Calu3 (cell line): ENCODE data around the gene PPIF. TPM values are rescaled to one million over a fixed set of nuclear protein-coding genes. Genes with fewer than 3 reads are reported as not detected.
A peak's percentile ranks its signal among the peaks of the same experiment; 100 is the strongest.

ENCODE experiments used
- Bru-seq: library from RNA; stranded (reverse); fragments of 400-500 nt; gene quantifications from one replicate; lab custom pipeline; 2021; lab: Mats Ljungman, UMichigan
- BruChase-seq, 2 experiments: library from RNA; stranded (reverse); fragments of 400-500 nt; gene quantifications; one replicate each; lab custom pipeline; 2021; lab: Mats Ljungman, UMichigan
- BruUV-seq: library from RNA; stranded (reverse); fragments of 400-500 nt; replicated peaks from 2 replicates; lab custom pipeline; 2021; lab: Mats Ljungman, UMichigan
- CTCF ChIA-PET: fragments of 300-600 bp; sonication (Branson Sonifier 250); formaldehyde crosslinking; loops from one replicate; lab custom pipeline; 2022; ENCODE audit warnings: antibody characterized with exemption; lab: Charles Lee
- DNase-seq: peaks from one replicate; pipeline ENCODE4 v3.0.0; 2022
- H3K27ac Mint-ChIP-seq: one replicate; pipeline ENCODE4 v1.8.0; 2022; ENCODE audit warnings: mixed read lengths; ENCODE audit not compliant: unreplicated experiment
- H3K27me3 Mint-ChIP-seq: one replicate; pipeline ENCODE4 v1.8.0; 2022; ENCODE audit warnings: mixed read lengths; ENCODE audit not compliant: unreplicated experiment
- H3K36me3 Mint-ChIP-seq: one replicate; pipeline ENCODE4 v1.8.0; 2022; ENCODE audit warnings: mild to moderate bottlenecking, moderate library complexity, mixed read lengths; ENCODE audit not compliant: insufficient read depth, unreplicated experiment
- H3K4me1 Mint-ChIP-seq: one replicate; pipeline ENCODE4 v1.8.0; 2022; ENCODE audit warnings: mild to moderate bottlenecking, low read depth, mixed read lengths; ENCODE audit not compliant: unreplicated experiment
- H3K4me3 Mint-ChIP-seq: one replicate; pipeline ENCODE4 v1.8.0; 2022; ENCODE audit warnings: mild to moderate bottlenecking, low read depth, moderate library complexity, mixed read lengths; ENCODE audit not compliant: unreplicated experiment
- H3K9me3 Mint-ChIP-seq: one replicate; pipeline ENCODE4 v1.8.0; 2022; ENCODE audit warnings: low read depth, mixed read lengths; ENCODE audit not compliant: unreplicated experiment
- CTCF ChIP-seq: fragments of 200-600 bp; IDR thresholded peaks from one replicate; pipeline ENCODE4 v1.8.0; 2022; ENCODE audit warnings: antibody characterized with exemption; ENCODE audit not compliant: unreplicated experiment
- intact Hi-C: fragments of 100-400 bp; cut with micrococcal nuclease; formaldehyde crosslinking; loops from one replicate; pipeline ENCODE4 v1.10.0; 2022; ENCODE audit not compliant: unreplicated experiment
- long read RNA-seq: library from polyadenylated mRNA; stranded (forward); transcript quantifications from one replicate; pipeline ENCODE4 v2.0.0, GENCODE V29; 2022
- total RNA-seq: library from RNA; stranded (reverse); gene quantifications from 2 replicates; pipeline ENCODE4 v1.2.3, GENCODE V29; 2022

The PPIF gene
- 77.2 and 86.2 TPM in 2 replicates for total RNA-seq
- percentile 83 among the genes with signal in this experiment for Bru-seq, nascent RNA
- percentile 92 among the genes with signal in this experiment for BruChase-seq, experiment 1, labeled RNA remaining after a 6-hour chase
- percentile 95 among the genes with signal in this experiment for BruChase-seq, experiment 2, labeled RNA remaining after a 2-hour chase
- long read RNA-seq, transcript PPIF-201 (6 exons, 2,190 nt) = major isoform, 120 of 194 reads
- long read RNA-seq, partial matches to known transcripts = 2 of 194 reads
- long read RNA-seq, other reads (novel, unspliced or antisense) = 70 of 194 reads

DNA sequence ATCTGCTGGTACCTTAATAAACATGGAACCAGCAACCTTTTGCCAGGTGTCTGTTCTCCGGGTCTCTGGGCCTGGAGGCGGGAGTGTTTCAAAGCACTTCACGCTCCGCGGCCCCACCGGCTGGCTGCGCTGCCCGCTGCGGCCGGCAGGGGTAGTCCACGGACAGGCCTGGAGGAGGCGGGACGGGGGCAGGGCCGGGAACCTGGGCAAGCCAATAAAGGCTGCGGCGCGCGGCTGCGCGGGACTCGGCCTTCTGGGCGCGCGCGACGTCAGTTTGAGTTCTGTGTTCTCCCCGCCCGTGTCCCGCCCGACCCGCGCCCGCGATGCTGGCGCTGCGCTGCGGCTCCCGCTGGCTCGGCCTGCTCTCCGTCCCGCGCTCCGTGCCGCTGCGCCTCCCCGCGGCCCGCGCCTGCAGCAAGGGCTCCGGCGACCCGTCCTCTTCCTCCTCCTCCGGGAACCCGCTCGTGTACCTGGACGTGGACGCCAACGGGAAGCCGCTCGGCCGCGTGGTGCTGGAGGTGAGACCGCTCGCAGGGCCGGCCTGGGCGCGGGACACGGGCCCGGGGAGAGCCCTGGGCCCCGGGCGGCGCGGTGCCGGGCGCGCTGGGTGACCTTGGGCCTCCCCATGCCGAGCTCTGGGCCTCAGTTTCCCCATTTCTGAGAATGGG lies at the start of gene PPIF:
Gene PPIF (plus strand): TSS at position 244 of the 668 bp plus-strand sequence. CDS start 80 bp downstream, at position 324.
- CTCF ChIA-PET = interaction anchor here (0.5 kb wide), 1 partner anchor 20 kb away, joined by 3 read pairs; no protein-coding TSS in a partner anchor
- DNase-seq = peak; percentile 97
- intact Hi-C loops = no loop called here
- Mint-ChIP-seq H3K27ac (peak within 1 kb of the TSS; percentile 68), H3K27me3 (no peaks in the 10 kb centered on the region), H3K4me3 (peak within 1 kb of the TSS; percentile 92), H3K36me3 (peaks cover 35% of the 10 kb centered on the region), H3K4me1 (no peaks in the 10 kb centered on the region), H3K9me3 (no peaks in the 10 kb centered on the region)
- no TSS peak for BruUV-seq
- TF ChIP-seq CTCF = peak; percentile 97

- Mint-ChIP-seq H3K27ac (no peak overlapping the region), H3K36me3 (peaks cover 26% of the 10 kb centered on the region), H3K27me3 (no peaks in the 10 kb centered on the region), H3K9me3 (no peaks in the 10 kb centered on the region), H3K4me1 (peaks cover 7% of the 10 kb centered on the region), H3K4me3 (no peak overlapping the region)
- CTCF ChIA-PET = no interaction called here
- DNase-seq = peak; percentile 63
- intact Hi-C loops = no loop called here
- TF ChIP-seq CTCF = no peak
- no TSS peak for BruUV-seq
These were observed 48.6 kb upstream of the PPIF start for GRCh38 chr10:79298403-79299244.

- H3K9me3 Mint-ChIP-seq = no peaks in the 10 kb centered on the region
- TF ChIP-seq CTCF = no peak
- H3K27me3 Mint-ChIP-seq = no peaks in the 10 kb centered on the region
- intact Hi-C loops = no loop called here
- BruUV-seq = no TSS peak
- H3K36me3 Mint-ChIP-seq = peaks cover 30% of the 10 kb centered on the region
- CTCF ChIA-PET = no interaction called here
- no peaks in the 10 kb centered on the region for H3K4me1 Mint-ChIP-seq
- no peak for DNase-seq
- no peak overlapping the region for H3K4me3 Mint-ChIP-seq
- H3K27ac Mint-ChIP-seq = no peak overlapping the region
These were observed 47.6 kb upstream of the PPIF start for GRCh38 chr10:79299397-79300241.
